IMR-90 (cell line): Measurements from ENCODE around the gene PTGS1.

Experiments used
- CEBPB ChIP-seq: IDR thresholded peaks from 2 replicates; pipeline ENCODE4 v1.6.1; 2012; ENCODE audit warnings: low read depth, low read length, improper control_type of control experiment
- CTCF ChIP-seq: conservative IDR thresholded peaks from 2 replicates; pipeline ENCODE4 v1.5.1; 2012; ENCODE audit warnings: mild to moderate bottlenecking, low read depth, low read length, improper control_type of control experiment
- NFE2L2 ChIP-seq: fragments of 150-350 bp; IDR thresholded peaks from 2 replicates; pipeline ENCODE4 v1.6.1; 2016; ENCODE audit warnings: low read depth, mild to moderate bottlenecking, low read length
- POLR2A ChIP-seq: IDR thresholded peaks from 2 replicates; pipeline ENCODE4 v1.6.1; 2012; ENCODE audit warnings: mild to moderate bottlenecking, low read depth, low read length
- RFX5 ChIP-seq: IDR thresholded peaks from 2 replicates; pipeline ENCODE4 v1.8.0; 2012; ENCODE audit warnings: low read depth, mild to moderate bottlenecking, low read length, moderate library complexity

GRCh38 chr9:122338536-122338935, 32.3 kb upstream of the PTGS1 start:
- TF ChIP-seq RFX5 (no peak), POLR2A (no peak), CTCF (no peak), NFE2L2 (no peak), CEBPB (no peak)
